RWPE2 (cell line): Measurements from ENCODE around the gene RSAD2.

Experiments used
- ATAC-seq: fragments of 200-7000 bp; cut with Tn5 transposase; 3 replicates; pipeline ENCODE4 v1.9.1; 2021; ENCODE audit warnings: low read depth
- DNase-seq: peaks from one replicate; pipeline ENCODE4 v3.0.0-alpha.2; 2020; ENCODE audit warnings: low spot score
- H3K27ac ChIP-seq: fragments of 450-650 bp; 2 replicates; pipeline ENCODE4 v1.5.1; 2017; ENCODE audit warnings: mild to moderate bottlenecking; ENCODE audit not compliant: poor library complexity, severe bottlenecking
- H3K27me3 ChIP-seq: fragments of 250-450 bp; sonication (Bioruptor Pico); 2 replicates; pipeline ENCODE4 v1.5.1; 2021; ENCODE audit warnings: mild to moderate bottlenecking, moderate library complexity; ENCODE audit not compliant: insufficient read depth, poor library complexity, severe bottlenecking
- H3K36me3 ChIP-seq: fragments of 250-450 bp; sonication (Bioruptor Pico); 2 replicates; pipeline ENCODE4 v1.5.1; 2020; ENCODE audit warnings: low read depth, mild to moderate bottlenecking, moderate library complexity
- H3K4me1 ChIP-seq: fragments of 250-450 bp; sonication (Bioruptor Pico); 2 replicates; pipeline ENCODE4 v1.5.1; 2021; ENCODE audit warnings: mild to moderate bottlenecking, moderate library complexity; ENCODE audit not compliant: insufficient read depth, poor library complexity, severe bottlenecking
- H3K4me3 ChIP-seq: fragments of 250-450 bp; sonication (Bioruptor Pico); 2 replicates; pipeline ENCODE4 v1.5.1; 2021; ENCODE audit warnings: mild to moderate bottlenecking, moderate library complexity; ENCODE audit not compliant: severe bottlenecking
- H3K9me3 ChIP-seq: fragments of 250-450 bp; sonication (Bioruptor Pico); 2 replicates; pipeline ENCODE4 v1.5.1; 2021; ENCODE audit warnings: mild to moderate bottlenecking, moderate library complexity; ENCODE audit not compliant: severe bottlenecking
- CTCF ChIP-seq: fragments of 450-650 bp; IDR thresholded peaks from one replicate; pipeline ENCODE4 v1.5.1; 2017; ENCODE audit warnings: mild to moderate bottlenecking, moderate library complexity; ENCODE audit not compliant: poor library complexity, severe bottlenecking

Gene RSAD2

GRCh38 chr2:6845312-6845711, 32.3 kb upstream of the RSAD2 start:
- H3K4me1 ChIP-seq: no peaks in the 10 kb centered on the region
- DNase-seq: no peak
- H3K9me3 ChIP-seq: peaks cover 26% of the 10 kb centered on the region
- TF ChIP-seq CTCF: no peak
- no peaks in the 10 kb centered on the region for H3K27me3 ChIP-seq
- no peak overlapping the region for H3K4me3 ChIP-seq
- no peak overlapping the region for H3K27ac ChIP-seq
- ATAC-seq: no peak
- H3K36me3 ChIP-seq: no peaks in the 10 kb centered on the region

- Histone ChIP-seq H3K27ac (no peak overlapping the region), H3K4me3 (no peak overlapping the region), H3K9me3 (peaks cover 28% of the 10 kb centered on the region), H3K4me1 (no peaks in the 10 kb centered on the region), H3K27me3 (no peaks in the 10 kb centered on the region), H3K36me3 (no peaks in the 10 kb centered on the region)
- TF ChIP-seq CTCF: no peak
- no peak for ATAC-seq
- DNase-seq: no peak
Observed at GRCh38 chr2:6845903-6846302, 31.7 kb upstream of the RSAD2 start.

GRCh38 chr2:6846540-6846939, 31.0 kb upstream of the RSAD2 start:
- no peaks in the 10 kb centered on the region for H3K4me1 ChIP-seq
- H3K9me3 ChIP-seq: peaks cover 30% of the 10 kb centered on the region

GRCh38 chr2:6846967-6847681, 30.5 kb upstream of the RSAD2 start:
- no peak for TF ChIP-seq CTCF
- Histone ChIP-seq H3K36me3 (no peaks in the 10 kb centered on the region), H3K4me3 (no peak overlapping the region), H3K27ac (no peak overlapping the region), H3K27me3 (no peaks in the 10 kb centered on the region), H3K9me3 (peaks cover 30% of the 10 kb centered on the region), H3K4me1 (no peaks in the 10 kb centered on the region)
- DNase-seq (no peak), ATAC-seq (no peak)

More at GRCh38 chr2:6846540-6846939, 31.0 kb upstream of the RSAD2 start:
- ATAC-seq (no peak), DNase-seq (no peak)
- Histone ChIP-seq H3K4me3 (no peak overlapping the region), H3K36me3 (no peaks in the 10 kb centered on the region), H3K27ac (no peak overlapping the region), H3K27me3 (no peaks in the 10 kb centered on the region)
- TF ChIP-seq CTCF: no peak

DNA sequence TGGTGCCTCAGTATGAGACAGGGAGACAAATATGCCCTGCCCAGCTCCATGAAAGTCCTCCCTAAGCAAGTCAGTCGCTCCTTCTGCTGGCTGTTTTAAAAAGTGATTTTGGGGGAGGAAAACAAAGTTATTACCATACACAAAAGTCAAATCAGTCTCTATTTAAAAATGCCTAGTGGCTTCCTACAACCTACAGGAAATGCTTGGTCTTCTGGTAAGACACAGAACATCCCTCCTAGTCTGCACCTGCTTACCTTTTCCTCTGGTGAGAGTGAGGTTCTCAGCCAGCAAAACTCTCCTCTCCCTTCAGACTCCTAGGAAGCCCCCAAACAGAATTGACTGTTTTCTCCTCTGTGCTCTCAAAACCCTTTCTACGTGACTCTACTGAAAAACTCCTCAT, 25.4 kb upstream of the RSAD2 start:
- no peak for ATAC-seq
- H3K4me3 ChIP-seq: no peak overlapping the region
- DNase-seq: no peak
- no peaks in the 10 kb centered on the region for H3K27me3 ChIP-seq
- H3K27ac ChIP-seq: no peak overlapping the region
- no peak for TF ChIP-seq CTCF
- H3K9me3 ChIP-seq: peaks cover 6% of the 10 kb centered on the region
- H3K36me3 ChIP-seq: no peaks in the 10 kb centered on the region
- H3K4me1 ChIP-seq: no peaks in the 10 kb centered on the region
